ENCODE results near the gene C17orf58. TPM values are rescaled to one million over a fixed set of nuclear protein-coding genes. Genes with fewer than 3 reads are reported as not detected.
"Not testable (repeated sequence)": the region's sequence is repeated elsewhere in the genome, so short reads cannot be mapped to it uniquely, and the experiment has no call there.

The C17orf58 gene
- polyA plus RNA-seq, 6 donors from 2014 or later: 0.43 to 3.0 (median 1.5) TPM; not detected in 1

- Mint-ChIP-seq H3K36me3 (peaks cover 0 to 7% of the 10 kb centered on the region in 2 donors), H3K4me1 (no peaks in the 10 kb centered on the region), H3K9me3 (no peaks in the 10 kb centered on the region), H3K4me3 (peak overlapping the region in 1 of 8 donors; percentile 32), H3K27me3 (no peaks in the 10 kb centered on the region), H3K27ac (peak overlapping the region in 2 of 6 donors; percentile 44 to 84)
- DNase-seq: no peak
- no peak for ATAC-seq (ENCODE audit: low read depth in 2 of 2)
These were observed 22.1 kb downstream of the C17orf58 start for GRCh38 chr17:67974185-67974584.

GRCh38 chr17:67970783-67971182 is 25.5 kb downstream of the C17orf58 start:
- no peak overlapping the region for H3K27ac Mint-ChIP-seq
- DNase-seq (no peak), ATAC-seq (ENCODE audit: low read depth in 2 of 2) (no peak)
- no peak overlapping the region for H3K4me3 Mint-ChIP-seq
- H3K27me3 Mint-ChIP-seq: no peaks in the 10 kb centered on the region
- no peaks in the 10 kb centered on the region for H3K9me3 Mint-ChIP-seq
- H3K36me3 Mint-ChIP-seq: peaks cover 0 to 7% of the 10 kb centered on the region in 2 donors
- H3K4me1 Mint-ChIP-seq: no peaks in the 10 kb centered on the region

GRCh38 chr17:67963145-67963572 is 33.1 kb downstream of the C17orf58 start:
- H3K27me3 Mint-ChIP-seq, H3K4me1 Mint-ChIP-seq, H3K9me3 Mint-ChIP-seq, H3K4me3 Mint-ChIP-seq: not testable (repeated sequence)
- Mint-ChIP-seq H3K27ac (peak overlapping the region in 1 of 6 donors; percentile 55), H3K36me3 (peaks cover 0 to 20% of the 10 kb centered on the region in 2 donors)
- peak; percentile 60 for DNase-seq
- peak; percentile 71 to 81 for ATAC-seq (ENCODE audit: low read depth in 2 of 2)

GRCh38 chr17:67962156-67962555 is 34.1 kb downstream of the C17orf58 start:
- not testable (repeated sequence) for H3K4me1 Mint-ChIP-seq; H3K9me3 Mint-ChIP-seq; DNase-seq; H3K4me3 Mint-ChIP-seq; H3K27me3 Mint-ChIP-seq; ATAC-seq (ENCODE audit: low read depth in 2 of 2)
- Mint-ChIP-seq H3K27ac (peak overlapping the region in 2 of 6 donors; percentile 34 to 42), H3K36me3 (peaks cover 0 to 20% of the 10 kb centered on the region in 2 donors)

GRCh38 chr17:67960276-67960675 is 36.0 kb downstream of the C17orf58 start:
- not testable (repeated sequence) for ATAC-seq (ENCODE audit: low read depth in 2 of 2); H3K4me3 Mint-ChIP-seq; H3K4me1 Mint-ChIP-seq; DNase-seq; H3K27me3 Mint-ChIP-seq; H3K9me3 Mint-ChIP-seq
- Mint-ChIP-seq H3K27ac (peak overlapping the region in 1 of 6 donors; percentile 5), H3K36me3 (peaks cover 0 to 20% of the 10 kb centered on the region in 2 donors)

GRCh38 chr17:67959510-67959909 is 36.8 kb downstream of the C17orf58 start:
- H3K4me3 Mint-ChIP-seq: no peak overlapping the region
- H3K27ac Mint-ChIP-seq: peak overlapping the region in 3 of 6 donors; percentile 5 to 41 (median 33)
- no peak for ATAC-seq (ENCODE audit: low read depth in 2 of 2)
- no peak for DNase-seq
- peaks cover 0 to 20% of the 10 kb centered on the region in 2 donors for H3K36me3 Mint-ChIP-seq
- H3K4me1 Mint-ChIP-seq: peaks cover 0 to 2% (median 0%) of the 10 kb centered on the region in 3 donors
- no peaks in the 10 kb centered on the region for H3K9me3 Mint-ChIP-seq
- no peaks in the 10 kb centered on the region for H3K27me3 Mint-ChIP-seq

- Mint-ChIP-seq H3K27me3 (no peaks in the 10 kb centered on the region), H3K4me3 (no peak overlapping the region), H3K9me3 (no peaks in the 10 kb centered on the region), H3K36me3 (peaks cover 12 to 22% of the 10 kb centered on the region in 2 donors), H3K27ac (peak overlapping the region in 2 of 6 donors; percentile 2 to 60), H3K4me1 (no peaks in the 10 kb centered on the region)
- no peak for DNase-seq
- ATAC-seq (ENCODE audit: low read depth in 2 of 2): no peak
These were observed 45.3 kb downstream of the C17orf58 start for GRCh38 chr17:67950945-67951344.

GRCh38 chr17:67947325-67947813 is 48.9 kb downstream of the C17orf58 start:
- ATAC-seq (ENCODE audit: low read depth in 2 of 2) (no peak), DNase-seq (no peak)
- Mint-ChIP-seq H3K4me3 (no peak overlapping the region), H3K9me3 (no peaks in the 10 kb centered on the region), H3K4me1 (peaks cover 0 to 4% (median 0%) of the 10 kb centered on the region in 3 donors), H3K27ac (no peak overlapping the region), H3K27me3 (no peaks in the 10 kb centered on the region), H3K36me3 (peaks cover 19 to 32% of the 10 kb centered on the region in 2 donors)

- Mint-ChIP-seq H3K36me3 (peaks cover 22 to 41% of the 10 kb centered on the region in 2 donors), H3K27me3 (no peaks in the 10 kb centered on the region), H3K4me3 (no peak overlapping the region), H3K4me1 (peaks cover 0 to 5% (median 1%) of the 10 kb centered on the region in 3 donors), H3K27ac (no peak overlapping the region), H3K9me3 (no peaks in the 10 kb centered on the region)
- DNase-seq (no peak), ATAC-seq (ENCODE audit: low read depth in 2 of 2) (no peak)
These were observed 49.8 kb downstream of the C17orf58 start for GRCh38 chr17:67946513-67946912.

- DNase-seq: no peak
- Mint-ChIP-seq H3K9me3 (no peaks in the 10 kb centered on the region), H3K27ac (no peak overlapping the region), H3K27me3 (no peaks in the 10 kb centered on the region), H3K4me1 (peaks cover 0 to 8% (median 1%) of the 10 kb centered on the region in 3 donors), H3K4me3 (no peak overlapping the region), H3K36me3 (peaks cover 29 to 55% of the 10 kb centered on the region in 2 donors)
- ATAC-seq (ENCODE audit: low read depth in 2 of 2): no peak
These were observed 52.2 kb downstream of the C17orf58 start for GRCh38 chr17:67944035-67944434.

- Mint-ChIP-seq H3K27ac (no peak overlapping the region), H3K27me3 (no peaks in the 10 kb centered on the region), H3K4me3 (no peak overlapping the region), H3K9me3 (no peaks in the 10 kb centered on the region), H3K4me1 (peaks cover 0 to 8% (median 1%) of the 10 kb centered on the region in 3 donors), H3K36me3 (peaks cover 34 to 56% of the 10 kb centered on the region in 2 donors)
- ATAC-seq (ENCODE audit: low read depth in 2 of 2) (no peak), DNase-seq (no peak)
These were observed 53.5 kb downstream of the C17orf58 start for GRCh38 chr17:67942810-67943209.

Other genes with a start within 250 kb of the C17orf58 start
- 10 to 100 TPM; 13.0 to 41.5 (median 14.6) TPM for gene BPTF, start 171.0 kb downstream of the C17orf58 start, polyA plus RNA-seq (ENCODE audit: low read depth in 6 of 6)
- gene KPNA2, start 39.3 kb upstream of the C17orf58 start, polyA plus RNA-seq (ENCODE audit: low read depth in 6 of 6): 10 to 100 TPM; 24.2 to 59.9 (median 30.2) TPM